GM12892 (cell line): ENCODE measurements around the gene METTL25B.

ENCODE experiments used
- DNase-seq: peaks from one replicate; pipeline ENCODE4 v3.0.0; 2011; ENCODE audit not compliant: insufficient read length
- FAIRE-seq: peaks from 2 replicates; lab custom pipeline; 2011; peaks lifted over from hg19 to GRCh38; lab: Jason Lieb, UNC
- POLR2A ChIP-seq: IDR thresholded peaks from 2 replicates; pipeline ENCODE4 v1.6.1; 2011; ENCODE audit warnings: low read depth, low read length, control low read depth
- POLR2AphosphoS5 ChIP-seq: IDR thresholded peaks from 2 replicates; pipeline ENCODE4 v1.6.1; 2011; ENCODE audit warnings: low read depth, low read length, control low read depth
- TAF1 ChIP-seq: IDR thresholded peaks from 2 replicates; pipeline ENCODE4 v1.6.1; 2011; ENCODE audit warnings: low read depth, mild to moderate bottlenecking, control low read depth, low read length, borderline replicate concordance

Gene METTL25B

GRCh38 chr1:156747742-156748669 lies 19.7 kb downstream of the METTL25B start:
- DNase-seq (no peak), FAIRE-seq (no peak)
- TF ChIP-seq POLR2A (no peak), POLR2AphosphoS5 (no peak), TAF1 (no peak)

- DNase-seq (no peak), FAIRE-seq (peak; percentile 42)
Observed at GRCh38 chr1:156748670-156749418, 20.6 kb downstream of the METTL25B start.

GRCh38 chr1:156749419-156750118 lies 21.3 kb downstream of the METTL25B start:
- FAIRE-seq (no peak), DNase-seq (no peak)
- TF ChIP-seq POLR2A, result 0 out of 2 replicates have a peak, but pooled peaks have one; percentile 14
- 0 out of 2 replicates have a peak, but pooled peaks have one; percentile 8 for TF ChIP-seq POLR2AphosphoS5
- TF ChIP-seq TAF1, result no peak

More at GRCh38 chr1:156748670-156749418, 20.6 kb downstream of the METTL25B start:
- TF ChIP-seq TAF1 (no peak), POLR2A (peak; percentile 71), POLR2AphosphoS5 (no peak)

GRCh38 chr1:156750191-156750672 lies 22.0 kb downstream of the METTL25B start:
- DNase-seq, result no peak

GRCh38 chr1:156750711-156751450 lies 22.6 kb downstream of the METTL25B start:
- DNase-seq, result no peak
- no peak for TF ChIP-seq POLR2AphosphoS5
- TF ChIP-seq POLR2A, result peak; percentile 70
- no peak for FAIRE-seq

More at GRCh38 chr1:156750191-156750672, 22.0 kb downstream of the METTL25B start:
- no peak for FAIRE-seq
- TF ChIP-seq TAF1 (no peak), POLR2A (no peak), POLR2AphosphoS5 (no peak)

- TF ChIP-seq TAF1, result no peak
- TF ChIP-seq POLR2A, result 0 out of 2 replicates have a peak, but pooled peaks have one; percentile 18
- DNase-seq (no peak), FAIRE-seq (no peak)
Observed at GRCh38 chr1:156751451-156751756, 23.1 kb downstream of the METTL25B start, which contains the start of gene HDGF. HDGF (minus strand) TSS chr1:156751675; CDS start chr1:156751429, 246 bp downstream.

- TF ChIP-seq TAF1 (peak; percentile 20; the same call in 1 of the 2 replicates), POLR2A (peak; percentile 56; the same call in 1 of the 2 replicates), POLR2AphosphoS5 (peak; percentile 33; the same call in 1 of the 2 replicates)
- DNase-seq (peak; percentile 88), FAIRE-seq (peak; percentile 81)
Observed at GRCh38 chr1:156751757-156752481, 23.6 kb downstream of the METTL25B start.

GRCh38 chr1:156752843-156753482 lies 24.7 kb downstream of the METTL25B start:
- no peak for TF ChIP-seq POLR2A
- no peak for TF ChIP-seq POLR2AphosphoS5
- no peak for TF ChIP-seq TAF1
- no peak for FAIRE-seq

GRCh38 chr1:156754219-156754618 lies 25.9 kb downstream of the METTL25B start:
- FAIRE-seq (no peak), DNase-seq (no peak)
- TF ChIP-seq POLR2AphosphoS5, result no peak
- no peak for TF ChIP-seq TAF1
- TF ChIP-seq POLR2A, result no peak

More at GRCh38 chr1:156752843-156753482, 24.7 kb downstream of the METTL25B start:
- DNase-seq, result no peak

GRCh38 chr1:156755527-156755950 lies 27.3 kb downstream of the METTL25B start:
- TF ChIP-seq POLR2A (no peak), TAF1 (no peak), POLR2AphosphoS5 (no peak)
- FAIRE-seq (no peak), DNase-seq (no peak)
